ENCODE measurements around the gene PRELID3B.

DNA sequence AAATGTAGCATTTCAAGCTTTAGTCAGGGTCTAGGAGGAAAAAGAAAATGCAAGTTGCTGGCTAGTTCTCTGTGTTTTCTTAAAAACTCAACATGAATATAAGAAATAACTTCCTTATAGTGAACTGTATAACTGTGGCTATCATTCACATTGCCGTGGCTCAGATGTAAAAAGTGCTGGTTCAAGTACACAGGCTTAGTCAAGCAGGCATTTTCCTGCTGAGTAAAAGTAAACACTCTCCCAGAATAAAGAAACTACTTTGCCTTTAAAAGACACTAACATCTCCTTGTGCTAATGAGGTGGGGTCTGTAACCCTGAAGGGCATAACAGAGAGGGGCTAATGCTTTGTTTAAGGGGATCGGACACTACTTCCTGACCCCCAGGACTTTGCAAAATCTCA is 13.8 kb downstream of the PRELID3B start:
- TF ChIP-seq, protein P1, sequence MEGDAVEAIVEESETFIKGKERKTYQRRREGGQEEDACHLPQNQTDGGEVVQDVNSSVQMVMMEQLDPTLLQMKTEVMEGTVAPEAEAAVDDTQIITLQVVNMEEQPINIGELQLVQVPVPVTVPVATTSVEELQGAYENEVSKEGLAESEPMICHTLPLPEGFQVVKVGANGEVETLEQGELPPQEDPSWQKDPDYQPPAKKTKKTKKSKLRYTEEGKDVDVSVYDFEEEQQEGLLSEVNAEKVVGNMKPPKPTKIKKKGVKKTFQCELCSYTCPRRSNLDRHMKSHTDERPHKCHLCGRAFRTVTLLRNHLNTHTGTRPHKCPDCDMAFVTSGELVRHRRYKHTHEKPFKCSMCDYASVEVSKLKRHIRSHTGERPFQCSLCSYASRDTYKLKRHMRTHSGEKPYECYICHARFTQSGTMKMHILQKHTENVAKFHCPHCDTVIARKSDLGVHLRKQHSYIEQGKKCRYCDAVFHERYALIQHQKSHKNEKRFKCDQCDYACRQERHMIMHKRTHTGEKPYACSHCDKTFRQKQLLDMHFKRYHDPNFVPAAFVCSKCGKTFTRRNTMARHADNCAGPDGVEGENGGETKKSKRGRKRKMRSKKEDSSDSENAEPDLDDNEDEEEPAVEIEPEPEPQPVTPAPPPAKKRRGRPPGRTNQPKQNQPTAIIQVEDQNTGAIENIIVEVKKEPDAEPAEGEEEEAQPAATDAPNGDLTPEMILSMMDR (IDR thresholded peaks at IDR 0.05), result no peak
- TF ChIP-seq POLR2AphosphoS5 (IDR thresholded peaks at IDR 0.05), result no peak
